GM18517 (cell line): ENCODE measurements around the gene CHMP2B.
A peak's percentile ranks its signal among the peaks of the same experiment; 100 is the strongest.
"Not testable (repeated sequence)": the region's sequence is repeated elsewhere in the genome, so short reads cannot be mapped to it uniquely, and the experiment has no call there.

Experiments
- ATAC-seq: cut with Tn5 transposase; IDR thresholded peaks from one replicate; pipeline ENCODE4 v1.9.1; 2021; ENCODE audit warnings: mild to moderate bottlenecking, moderate library complexity; ENCODE audit not compliant: unreplicated experiment

Gene CHMP2B

DNA sequence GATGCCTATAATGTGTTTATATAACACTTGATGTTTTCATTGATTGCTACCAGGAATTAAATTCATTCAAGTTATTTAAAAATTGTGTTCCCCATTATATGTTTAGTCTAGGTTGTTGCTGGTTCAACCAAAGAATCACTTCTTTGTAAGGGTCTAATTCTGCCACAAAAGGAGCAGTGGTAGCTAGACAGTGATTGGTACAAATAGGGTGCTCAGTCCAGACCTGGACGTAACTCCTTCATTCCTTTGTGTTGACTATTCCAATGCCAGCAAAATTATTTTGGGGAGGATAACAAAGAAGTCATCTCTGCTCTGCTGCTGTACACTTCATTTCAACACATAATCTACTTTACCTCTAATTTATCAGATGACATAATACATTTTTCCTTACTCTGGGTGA lies 1.2 kb downstream of the CHMP2B start:
- no peak for ATAC-seq

DNA sequence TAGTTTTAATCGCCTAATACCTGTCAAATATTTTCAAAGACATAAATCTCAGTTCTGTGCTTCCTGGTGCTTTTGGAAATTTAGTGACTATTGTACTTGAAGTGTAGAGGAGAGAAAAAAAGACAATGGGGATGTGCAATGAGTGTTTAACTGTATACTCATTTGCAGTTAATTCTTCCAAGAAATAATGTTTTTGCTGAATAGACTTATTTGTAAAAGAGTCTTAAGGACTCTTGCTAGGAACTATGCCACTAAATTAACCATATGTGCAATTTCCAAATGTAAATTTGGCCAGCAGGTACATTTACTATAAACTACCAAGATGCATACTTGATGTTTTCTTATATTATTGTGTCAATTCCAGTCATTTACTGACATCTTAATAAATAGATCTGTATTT lies 2.0 kb downstream of the CHMP2B start:
- no peak for ATAC-seq

DNA sequence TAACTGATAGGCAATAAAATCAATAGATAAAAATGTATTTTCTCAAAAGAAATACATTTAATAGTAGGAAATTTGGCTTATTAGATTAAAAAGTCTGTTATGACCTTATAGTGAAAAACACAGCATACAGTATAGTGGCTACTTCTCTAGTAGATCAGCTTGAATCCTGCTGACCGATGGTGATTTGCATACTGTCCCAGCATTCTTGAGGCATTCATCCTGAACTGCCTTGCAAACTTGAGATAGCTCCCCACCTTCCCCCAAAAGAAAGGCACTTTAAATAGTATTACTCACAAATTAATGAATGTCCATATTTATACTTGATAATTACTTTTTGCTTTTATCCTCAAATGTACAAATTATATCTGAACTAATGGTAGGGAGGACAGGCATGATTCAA lies 6.7 kb downstream of the CHMP2B start:
- ATAC-seq, result no peak

DNA sequence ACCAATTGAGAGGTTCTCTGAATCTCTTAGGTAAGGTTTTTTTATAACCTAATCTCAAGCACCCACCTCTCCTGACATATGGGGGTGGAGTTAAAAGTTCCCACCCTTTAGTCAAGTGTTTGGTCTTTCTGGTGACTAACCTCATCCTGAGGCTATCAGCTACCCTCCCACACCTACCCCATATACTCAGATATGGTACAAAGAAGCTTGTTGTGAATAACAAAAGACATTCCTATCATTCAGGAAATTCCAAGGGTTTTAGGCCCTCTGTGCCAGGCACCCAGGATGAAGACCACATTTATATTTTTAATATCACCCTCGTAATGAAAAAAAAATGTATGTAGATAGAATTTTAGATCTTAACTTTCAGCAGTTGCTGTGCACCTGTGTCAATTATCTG lies 9.0 kb downstream of the CHMP2B start:
- ATAC-seq, result no peak

DNA sequence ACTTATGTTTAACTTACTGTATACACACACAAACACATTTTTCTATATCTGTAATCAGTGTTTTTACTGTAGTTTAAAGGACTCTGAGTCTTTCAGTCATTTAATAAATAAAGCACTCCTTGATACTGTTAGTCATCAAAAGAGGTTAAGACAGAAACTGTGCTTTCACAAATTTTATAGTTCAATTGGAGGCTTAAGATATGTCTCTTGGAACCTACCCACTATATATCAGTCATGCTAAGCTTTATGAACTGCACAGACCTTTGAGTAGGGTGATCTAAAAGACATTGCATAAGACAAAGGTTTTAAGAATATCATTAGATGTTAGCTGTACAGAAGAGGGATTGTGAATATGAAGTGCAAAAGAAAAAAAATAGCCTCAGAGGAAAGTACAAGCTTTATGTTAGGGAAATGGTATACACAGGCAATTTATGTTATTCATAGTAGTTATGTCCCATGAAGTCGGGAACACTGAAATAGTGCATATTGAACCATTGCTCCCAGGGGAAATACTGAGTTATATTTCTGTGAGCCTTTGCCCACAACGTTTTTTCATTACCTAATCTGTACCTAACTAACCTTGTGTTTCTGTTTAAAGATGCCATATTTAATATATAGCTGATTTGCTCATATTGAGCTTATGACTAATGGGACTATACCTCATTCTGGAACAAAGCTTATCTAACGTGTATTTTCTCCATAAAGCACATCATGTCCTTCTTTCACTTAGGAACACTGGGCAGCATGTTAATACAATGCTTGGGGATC lies 19.7 kb downstream of the CHMP2B start:
- no peak for ATAC-seq

DNA sequence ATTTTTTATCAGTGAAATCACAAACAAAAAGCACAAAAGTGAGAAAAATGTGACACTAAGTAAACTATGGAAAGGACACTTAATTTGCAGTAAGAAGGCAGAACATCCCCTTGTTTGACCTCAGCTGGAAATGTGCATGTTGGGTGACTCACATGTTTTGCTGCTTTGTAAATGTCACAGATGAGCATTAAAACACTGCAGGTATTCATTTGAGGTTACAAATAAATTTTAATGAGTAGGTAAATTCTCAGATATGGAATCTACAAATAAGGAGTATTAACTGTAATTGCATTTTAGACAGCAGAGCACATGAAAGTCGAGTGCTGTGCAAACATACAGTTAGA lies 20.3 kb downstream of the CHMP2B start:
- no peak for ATAC-seq

DNA sequence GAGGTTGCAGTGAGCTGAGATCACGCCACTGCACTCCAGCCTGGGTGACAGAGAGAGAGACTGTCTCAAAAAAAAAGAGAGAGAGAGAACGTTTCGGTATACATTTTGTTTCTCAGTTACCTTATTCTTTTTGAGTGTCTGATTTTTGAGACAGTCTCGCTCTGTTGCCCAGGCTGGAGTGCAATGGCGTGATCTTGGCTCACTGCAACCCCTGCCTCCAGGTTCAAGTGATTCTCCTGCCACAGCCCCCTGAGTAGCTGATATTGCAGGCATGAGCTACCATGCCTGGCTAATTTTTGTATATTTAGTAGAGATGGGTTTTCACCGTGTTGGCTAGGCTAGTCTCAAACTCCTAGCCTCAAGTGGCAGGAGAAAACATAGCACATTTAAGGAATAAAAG lies 21.1 kb downstream of the CHMP2B start:
- not testable (repeated sequence) for ATAC-seq

DNA sequence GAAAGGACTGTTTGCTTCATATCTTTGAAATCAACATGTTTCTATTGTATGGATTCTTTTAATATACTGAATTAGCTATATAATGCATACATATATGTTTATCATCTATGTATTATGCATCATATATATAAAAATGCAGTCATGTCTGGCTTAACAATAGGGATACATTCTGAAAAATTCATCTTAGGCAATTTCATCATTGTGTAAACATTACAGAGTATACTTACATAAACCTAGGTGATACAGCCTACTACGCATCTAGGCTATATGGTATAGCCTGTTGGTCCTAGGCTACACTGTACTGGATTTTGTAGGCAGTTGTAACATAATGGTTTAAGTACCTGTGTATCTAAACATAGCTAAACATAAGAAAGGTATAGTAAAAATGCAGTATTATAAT lies 21.7 kb downstream of the CHMP2B start:
- ATAC-seq, result no peak

DNA sequence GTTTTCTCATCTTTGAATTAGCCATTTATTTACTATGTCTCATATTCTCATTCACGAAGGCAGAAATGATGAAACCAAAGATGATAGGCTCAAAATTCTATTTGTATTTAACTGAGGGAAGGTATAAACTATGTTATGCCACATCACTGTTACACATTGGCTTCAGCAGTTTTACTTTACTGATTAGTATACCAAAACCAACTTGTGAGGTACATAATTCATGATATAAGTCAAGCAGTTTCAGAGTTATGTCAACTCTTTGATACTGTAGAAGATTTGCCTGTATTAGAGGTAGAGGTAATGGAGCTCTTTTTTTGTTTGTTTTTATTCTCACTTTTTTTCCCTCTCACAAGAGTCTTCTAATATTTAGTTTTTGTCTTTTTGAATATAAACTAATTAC lies 22.9 kb downstream of the CHMP2B start:
- ATAC-seq, result no peak

DNA sequence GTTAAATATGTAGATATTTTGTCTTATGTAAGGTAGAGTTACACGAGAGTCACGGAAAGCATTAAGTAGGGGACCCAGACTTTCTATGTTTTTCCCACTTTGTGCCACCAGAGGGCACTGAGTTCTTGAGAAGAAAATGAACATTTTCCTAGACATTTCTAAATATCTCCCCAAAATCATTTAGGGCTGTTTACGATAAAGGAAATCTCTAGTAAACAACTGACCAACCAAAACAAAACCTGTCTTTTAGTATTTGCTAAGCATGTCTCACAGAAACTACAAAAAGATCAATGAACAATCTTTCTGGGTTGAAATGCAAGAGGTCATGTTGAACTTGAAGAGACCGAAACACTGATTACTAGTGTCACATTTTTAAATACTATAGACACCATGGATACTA lies 33.2 kb downstream of the CHMP2B start:
- peak; percentile 75 for ATAC-seq

DNA sequence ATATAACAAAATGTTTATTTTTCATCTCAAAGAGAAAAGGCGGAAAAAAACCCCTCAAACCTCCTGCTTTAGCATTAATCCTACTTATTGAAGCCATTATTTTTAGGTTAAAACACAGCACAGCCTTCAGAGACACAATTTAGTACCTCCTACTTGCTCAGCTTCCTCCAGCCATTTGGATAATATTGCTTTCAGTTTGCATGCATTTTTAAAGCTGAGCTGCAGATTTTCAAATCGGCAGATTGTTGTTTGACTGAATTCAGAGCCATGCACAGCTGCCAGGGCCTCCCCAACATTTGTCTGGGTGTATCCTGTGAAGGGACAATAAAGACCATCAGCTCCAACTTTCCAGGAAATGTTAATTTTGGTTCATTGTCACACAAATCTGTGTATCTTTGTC lies 34.8 kb downstream of the CHMP2B start:
- no peak for ATAC-seq

DNA sequence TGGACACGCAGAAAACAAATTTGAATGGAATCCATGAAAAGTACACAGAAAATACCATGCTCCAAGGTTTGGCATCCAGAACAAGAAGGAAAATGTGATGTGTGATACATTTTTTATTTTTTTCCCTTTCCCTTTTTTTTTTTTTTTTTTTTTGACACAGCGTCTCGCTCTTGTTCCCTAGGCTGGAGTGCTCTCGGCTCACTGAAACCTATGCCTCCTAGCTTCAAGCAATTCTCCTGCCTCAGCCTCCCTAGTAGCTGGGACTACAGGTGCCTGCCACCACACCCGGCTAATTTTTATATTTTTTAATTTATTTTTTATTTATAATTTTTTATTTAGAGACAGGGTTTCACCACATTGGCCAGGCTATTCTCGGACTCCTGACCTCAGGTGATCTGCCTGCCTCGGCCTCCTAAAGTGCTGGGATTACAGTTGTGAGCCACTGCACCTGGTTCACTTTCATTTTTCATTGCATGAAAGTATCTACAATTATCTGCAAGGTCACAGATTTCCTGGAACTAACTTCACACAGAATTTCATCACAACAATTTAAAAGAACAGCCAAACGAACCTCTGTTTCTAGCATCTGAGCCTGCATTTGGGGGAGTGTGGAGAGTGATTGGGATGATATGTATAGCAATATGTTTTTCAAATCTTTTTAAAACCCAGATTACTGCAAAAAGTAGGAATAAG lies 41.0 kb downstream of the CHMP2B start:
- ATAC-seq, result no peak

DNA sequence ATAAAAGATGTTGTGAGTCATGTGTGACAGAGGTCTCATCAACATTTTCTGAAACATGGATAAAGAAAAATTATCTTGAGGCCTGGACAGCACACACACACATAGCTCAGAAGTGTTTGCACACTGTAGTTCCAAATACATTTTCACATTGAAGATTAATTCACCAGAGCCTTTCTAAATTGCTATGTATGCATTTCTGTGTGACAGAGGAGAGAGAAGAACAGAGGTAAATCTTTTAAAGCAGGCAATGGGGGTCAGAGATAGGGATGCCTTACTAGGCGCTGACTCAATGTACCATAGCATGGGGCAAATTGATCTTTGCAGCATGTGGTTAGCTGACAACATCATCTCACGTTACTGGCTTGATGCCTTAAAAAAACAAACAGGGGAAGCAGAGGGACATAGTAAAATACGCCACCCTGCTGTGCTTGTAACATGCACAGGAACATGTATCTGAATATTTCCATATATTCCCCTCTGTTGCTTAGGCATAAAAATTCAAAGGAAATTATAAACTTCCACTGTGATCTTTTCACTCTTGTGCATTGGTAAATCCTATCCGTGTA lies 41.6 kb downstream of the CHMP2B start:
- ATAC-seq, result no peak

DNA sequence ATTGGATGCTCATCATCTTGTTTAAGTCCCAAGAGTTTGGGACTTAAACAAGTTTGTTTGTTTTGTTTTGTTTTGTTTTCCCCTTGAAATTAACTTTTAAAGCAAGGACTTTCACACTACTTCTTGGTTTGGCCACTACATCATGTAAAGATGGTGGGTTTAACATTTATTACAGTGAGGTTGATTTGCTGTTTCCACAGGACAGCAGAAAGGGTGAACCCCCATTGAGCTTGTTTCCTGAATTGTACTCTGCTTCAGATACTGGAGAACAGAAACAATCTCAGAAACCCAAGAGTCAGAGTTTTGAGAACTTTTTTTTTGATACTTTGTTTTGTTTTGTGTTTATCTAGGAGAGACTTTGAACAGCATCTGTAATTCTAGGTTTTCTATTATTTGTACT lies 42.6 kb downstream of the CHMP2B start:
- no peak for ATAC-seq

DNA sequence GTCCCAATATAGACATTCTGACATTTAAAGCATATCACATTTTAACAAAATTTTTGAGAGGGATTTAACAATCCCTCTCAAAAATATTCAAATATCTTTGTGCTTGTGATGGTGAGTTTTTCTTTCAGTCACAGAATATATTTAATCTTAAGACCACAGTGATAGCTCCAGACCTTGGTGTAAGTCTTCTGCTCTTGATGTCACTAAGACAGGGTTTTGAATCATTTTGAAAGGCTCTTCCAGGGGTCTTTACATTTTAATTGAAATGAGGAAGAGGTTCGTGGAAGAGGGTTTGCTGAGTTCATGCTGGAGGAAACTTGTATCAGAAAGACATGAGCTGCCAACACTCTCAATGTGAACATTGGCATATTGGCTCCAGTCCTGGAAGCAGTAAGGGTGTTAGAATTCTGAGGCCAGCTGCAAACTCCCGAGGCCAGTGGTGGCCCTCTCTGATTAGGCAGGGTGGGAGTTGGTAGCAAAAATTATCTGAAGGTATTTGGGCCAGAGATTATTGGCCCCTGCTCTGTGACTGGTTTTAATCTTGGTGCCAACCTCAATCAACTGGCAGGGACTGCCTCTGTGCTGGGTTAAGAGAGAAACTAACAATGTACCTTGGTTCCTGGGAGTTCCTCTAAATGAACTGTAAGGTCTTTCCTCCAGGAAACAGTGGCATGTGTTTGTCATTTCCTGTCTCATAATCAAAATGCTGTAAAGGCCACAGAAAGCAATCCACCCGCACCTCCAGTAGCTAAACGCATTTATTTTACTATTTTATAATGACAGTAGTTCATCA lies 44.0 kb downstream of the CHMP2B start:
- no peak for ATAC-seq

DNA sequence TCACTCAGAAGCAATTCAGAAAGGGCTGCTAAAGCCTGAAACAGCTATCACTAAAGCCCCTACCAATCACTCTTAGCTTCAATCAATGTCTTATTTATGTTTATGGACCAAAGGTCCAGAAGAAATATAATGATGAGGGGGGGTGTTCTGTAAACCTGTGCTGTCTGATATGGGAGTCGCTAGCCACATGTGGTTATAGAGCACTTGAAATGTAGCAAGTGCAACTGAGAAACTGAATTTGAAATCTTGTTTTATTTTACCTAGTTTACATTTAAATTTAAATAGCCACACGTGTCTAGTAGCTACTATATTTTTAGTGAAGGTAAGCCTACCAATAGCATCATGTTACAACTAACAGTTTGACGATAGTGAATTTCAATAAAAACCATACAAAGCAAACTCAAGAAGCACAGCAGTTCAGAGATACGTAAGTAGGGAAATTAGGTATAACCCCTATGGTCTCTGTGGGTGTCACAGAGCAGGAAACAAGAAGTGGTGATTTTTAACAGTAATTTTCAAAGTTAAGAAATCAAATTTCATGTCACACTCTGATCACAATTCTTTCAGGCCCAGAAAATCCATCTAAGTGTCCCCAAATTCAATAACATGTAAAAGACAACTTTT lies 45.7 kb downstream of the CHMP2B start:
- peak; percentile 69 for ATAC-seq

DNA sequence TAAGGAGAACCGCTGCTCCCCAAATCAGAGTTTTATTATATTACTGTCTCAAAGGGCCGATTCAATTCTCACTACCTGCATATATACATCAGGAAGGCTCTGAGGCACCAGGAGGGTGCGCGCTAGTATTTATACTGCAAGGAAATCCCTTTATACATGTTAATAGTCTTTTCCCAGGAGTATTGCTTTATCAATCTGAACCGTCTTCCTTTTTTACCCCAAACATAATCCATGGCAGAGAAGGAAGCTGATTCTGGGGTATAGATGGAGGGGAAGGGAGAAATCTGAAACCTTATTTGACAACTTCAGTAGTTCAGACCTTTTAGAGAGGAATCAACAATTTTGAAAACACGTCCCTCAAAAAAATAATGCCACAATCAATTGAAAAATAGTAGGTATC lies 49.4 kb downstream of the CHMP2B start, which contains the start of gene POU1F1:
Gene POU1F1, minus strand, starts transcription at position 101 of the 400 bp plus-strand sequence. CDS start 122 bp downstream, outside the sequence.
- ATAC-seq, result no peak

DNA sequence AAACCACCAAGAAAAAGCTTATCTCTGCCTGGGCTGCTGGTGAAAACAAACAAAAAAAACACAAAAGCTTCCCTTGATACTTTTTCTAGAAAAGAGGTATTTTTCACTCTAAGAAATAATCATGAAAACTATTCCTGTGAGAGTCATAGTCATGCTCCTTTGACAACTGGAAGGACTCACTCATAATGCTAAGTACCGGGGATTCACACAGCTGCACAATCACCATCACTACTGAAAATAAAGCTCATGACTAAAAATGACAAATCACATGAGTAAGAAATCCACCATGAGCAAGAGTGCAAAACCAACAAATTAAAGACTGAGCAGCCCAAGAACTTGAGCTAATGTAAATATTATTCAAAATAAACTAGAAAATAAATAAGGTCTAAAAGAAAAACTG lies 59.9 kb downstream of the CHMP2B start:
- ATAC-seq, result peak; percentile 52

DNA sequence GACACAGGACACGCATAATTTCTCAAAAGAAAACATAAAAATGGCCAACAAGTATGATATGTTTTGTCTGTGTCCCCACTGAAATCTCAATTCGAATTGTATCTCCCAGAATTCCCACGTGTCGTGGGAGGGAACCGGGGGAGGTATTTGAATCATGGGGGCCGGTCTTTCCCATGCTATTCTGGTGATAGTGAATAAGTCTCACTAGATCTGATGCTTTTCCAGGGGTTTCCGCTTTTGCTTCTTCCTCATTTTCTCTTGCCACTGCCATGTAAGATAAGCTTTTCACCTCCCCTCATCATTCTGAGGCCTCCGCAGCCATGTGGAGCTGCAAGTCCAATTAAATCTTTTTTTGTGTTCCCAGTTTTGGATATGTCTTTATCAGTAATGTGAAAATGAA lies 61.3 kb downstream of the CHMP2B start:
- ATAC-seq, result no peak

DNA sequence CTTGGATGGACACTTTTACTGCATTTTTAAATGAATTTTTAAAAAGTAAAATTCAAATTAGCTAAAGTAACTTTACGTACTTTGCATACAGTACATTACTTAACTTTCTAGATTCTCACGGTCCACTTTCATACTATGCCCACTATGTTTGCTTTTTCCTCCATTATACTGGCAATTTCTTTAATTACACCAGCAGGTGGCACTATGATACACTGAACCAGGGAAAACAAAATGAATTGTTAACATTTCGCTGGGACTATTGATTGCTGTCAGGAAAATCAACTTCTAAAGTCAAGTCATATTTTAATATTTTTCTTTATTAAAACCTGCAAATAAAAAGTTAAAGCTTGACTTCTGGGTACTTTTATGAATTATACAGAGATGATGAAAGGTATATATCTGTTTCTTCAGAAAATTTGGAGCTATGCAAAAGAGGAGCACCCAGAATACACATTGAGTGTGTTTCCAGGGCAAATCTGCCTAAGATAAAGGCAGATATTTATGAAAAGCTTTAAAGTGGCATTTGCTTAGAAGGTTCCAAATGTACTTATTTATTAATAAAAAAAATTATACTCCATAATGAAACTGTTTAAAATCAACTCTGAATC lies 71.1 kb downstream of the CHMP2B start:
- ATAC-seq, result peak; percentile 90

DNA sequence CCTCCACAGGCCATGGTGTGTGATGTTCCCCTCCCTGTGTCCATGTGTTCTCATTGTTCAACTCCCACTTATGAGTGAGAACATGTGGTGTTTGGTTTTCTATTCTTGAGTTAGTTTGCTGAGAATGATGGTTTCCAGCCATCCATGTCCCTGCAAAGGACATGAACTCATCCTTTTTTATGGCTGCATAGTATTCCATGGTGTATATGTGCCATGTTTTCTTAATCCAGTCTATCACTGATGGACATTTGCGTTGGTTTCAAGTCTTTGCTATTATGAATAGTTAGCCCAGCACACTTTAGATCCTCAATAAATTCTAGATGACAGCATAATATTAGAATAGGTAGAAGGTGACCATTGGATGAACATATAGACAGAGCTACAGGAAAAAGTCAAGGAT lies 77.9 kb downstream of the CHMP2B start:
- ATAC-seq, result not testable (repeated sequence)
